HG03354 (cell line): Measurements from ENCODE around the gene PPARGC1A.

Experiments used
- ATAC-seq: cut with Tn5 transposase; IDR thresholded peaks from one replicate; pipeline ENCODE4 v1.9.1; 2021; ENCODE audit warnings: mild to moderate bottlenecking; ENCODE audit not compliant: unreplicated experiment, poor library complexity, severe bottlenecking

PPARGC1A gene

DNA sequence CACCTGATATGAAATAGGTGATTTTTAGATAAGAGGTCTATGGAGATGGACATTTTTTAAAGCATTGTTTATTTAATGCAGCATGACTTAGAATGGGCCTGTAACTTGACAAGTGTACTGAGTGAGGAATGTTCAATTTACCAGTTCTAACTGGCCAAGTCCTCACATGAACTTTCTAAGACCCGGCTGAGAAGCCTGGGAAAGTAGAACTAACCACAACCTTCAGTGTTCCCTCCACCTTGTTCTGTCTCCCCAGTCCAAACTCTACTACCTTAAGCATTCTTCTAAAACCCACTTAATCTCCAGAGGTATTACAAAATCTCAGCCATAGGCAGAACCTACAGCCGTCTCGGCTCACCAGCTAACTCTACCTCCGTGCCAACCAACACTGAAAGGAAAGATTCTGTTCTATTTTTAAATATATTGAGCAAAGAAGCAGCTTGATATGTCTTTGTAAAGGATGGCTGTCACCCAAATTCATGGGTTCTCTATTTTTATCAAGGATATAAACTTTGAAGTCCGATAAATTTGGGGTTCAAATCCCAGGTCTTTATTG, 6.8 kb downstream of the PPARGC1A start:
- ATAC-seq = no peak

DNA sequence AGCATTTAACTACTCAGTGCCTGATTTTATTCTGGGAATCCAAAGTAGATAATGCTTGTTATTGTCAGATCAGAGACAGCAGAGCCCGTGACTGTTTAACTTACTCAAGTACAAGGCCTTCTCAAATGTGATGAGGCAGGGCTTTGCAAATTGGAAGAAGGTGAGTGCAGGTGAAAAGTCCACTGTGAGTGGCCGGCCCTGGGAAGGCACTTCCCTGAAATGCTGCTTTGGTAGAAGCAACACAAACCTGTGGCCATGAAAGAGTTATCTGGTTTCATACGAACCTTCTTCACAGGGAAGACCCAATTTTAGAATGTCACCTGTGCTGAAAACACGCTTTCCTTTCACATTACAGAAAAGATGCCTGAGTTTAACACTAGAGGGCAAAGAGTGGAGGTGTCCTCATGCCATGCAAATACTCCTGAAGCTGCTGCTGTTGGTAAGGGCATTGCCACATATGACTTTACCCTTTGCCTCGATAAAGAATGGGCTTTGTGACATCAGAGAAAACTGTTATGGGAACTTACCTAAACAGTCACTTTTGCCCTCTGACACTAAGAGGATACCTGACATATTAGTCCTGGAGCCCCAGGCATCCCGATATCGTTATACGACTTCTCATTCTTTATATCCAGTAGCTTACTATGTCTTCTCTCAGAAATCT, 8.0 kb downstream of the PPARGC1A start:
- no peak for ATAC-seq

DNA sequence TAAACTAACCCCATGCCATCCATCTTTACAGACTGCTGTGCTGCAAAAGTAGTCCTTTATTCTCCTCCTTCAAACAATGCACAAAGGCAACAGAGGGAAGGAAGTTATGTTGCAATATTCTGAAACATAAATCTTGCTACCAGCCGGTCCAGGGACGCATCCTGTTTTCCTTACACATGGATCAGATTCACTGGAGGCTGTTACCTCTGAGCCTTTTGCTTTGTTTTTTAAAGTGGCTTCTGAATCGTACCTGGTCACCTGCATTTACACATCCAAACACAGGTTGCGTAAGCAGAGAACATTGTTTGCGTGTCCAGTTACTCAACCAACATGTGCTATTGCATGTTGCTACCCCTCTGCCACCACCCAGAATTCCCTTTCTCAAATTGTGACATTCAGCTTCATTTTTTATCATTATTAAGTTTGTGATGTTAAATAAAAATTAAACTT, 8.8 kb downstream of the PPARGC1A start:
- ATAC-seq = no peak

DNA sequence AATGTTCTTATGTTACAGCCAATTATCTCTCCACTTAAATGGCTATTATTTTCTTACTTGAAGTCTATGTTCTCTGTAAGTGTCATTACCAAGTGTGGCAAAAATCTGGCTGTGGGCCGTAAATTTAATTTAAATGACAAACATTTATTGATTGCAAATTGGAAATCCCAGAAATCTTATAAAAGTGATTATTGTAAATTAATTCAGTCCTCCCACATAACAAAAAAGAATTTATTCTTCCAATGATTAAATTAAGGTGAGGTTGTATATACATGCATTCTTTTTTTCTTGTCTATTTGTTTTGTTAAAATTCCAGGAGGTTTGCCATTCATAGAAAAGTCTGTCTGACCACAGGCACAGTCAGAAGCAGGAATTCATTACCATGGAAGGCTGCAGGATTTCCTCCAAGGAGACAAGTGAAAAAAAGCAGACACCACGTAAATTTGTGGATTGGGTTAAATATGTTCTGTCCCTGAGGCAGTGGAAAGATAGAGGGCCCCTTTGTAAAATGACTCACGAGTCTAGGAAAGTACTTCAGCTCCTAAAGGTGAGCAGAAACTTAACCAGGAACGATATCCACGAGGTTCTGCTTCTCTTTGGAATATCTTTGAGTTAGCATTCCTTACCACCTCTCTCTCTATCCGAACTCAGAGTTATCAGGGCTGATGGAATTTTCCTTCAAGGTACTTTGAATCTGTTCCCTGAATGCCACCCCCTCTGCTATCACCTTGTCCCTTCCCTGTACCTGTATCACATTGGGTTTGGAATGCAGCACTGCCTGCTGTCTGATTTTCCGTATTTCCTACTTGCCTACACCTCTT, 10.7 kb downstream of the PPARGC1A start:
- no peak for ATAC-seq

DNA sequence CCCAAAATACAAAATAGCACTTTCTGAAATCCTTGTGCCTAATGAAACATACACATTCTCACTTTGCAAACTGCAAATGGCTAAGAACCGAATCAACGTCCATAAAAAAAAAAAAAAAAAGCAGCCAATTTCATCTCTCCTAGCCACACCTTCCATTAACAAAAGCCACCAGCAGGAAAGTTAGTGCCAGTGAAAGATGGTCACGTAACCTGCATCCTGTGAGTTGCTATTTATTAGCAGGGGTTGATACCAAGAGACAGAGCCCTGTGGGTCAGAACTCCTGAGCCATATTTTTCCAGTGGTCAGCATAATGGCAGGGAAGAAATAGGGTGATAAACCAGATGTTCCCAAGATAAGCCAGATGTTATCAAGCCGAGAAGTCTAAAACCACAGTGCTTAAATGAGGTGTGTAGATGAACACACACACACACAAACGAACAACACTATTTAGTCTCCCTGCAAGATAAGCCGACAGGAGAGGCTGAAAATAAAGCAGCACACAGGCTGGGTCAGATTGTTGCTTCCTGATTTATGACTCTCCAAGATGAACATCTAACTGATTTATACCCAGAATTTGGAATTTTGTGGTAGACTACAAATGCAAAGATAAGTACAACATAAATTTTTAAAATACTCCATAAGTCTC, 11.5 kb downstream of the PPARGC1A start:
- no peak for ATAC-seq

DNA sequence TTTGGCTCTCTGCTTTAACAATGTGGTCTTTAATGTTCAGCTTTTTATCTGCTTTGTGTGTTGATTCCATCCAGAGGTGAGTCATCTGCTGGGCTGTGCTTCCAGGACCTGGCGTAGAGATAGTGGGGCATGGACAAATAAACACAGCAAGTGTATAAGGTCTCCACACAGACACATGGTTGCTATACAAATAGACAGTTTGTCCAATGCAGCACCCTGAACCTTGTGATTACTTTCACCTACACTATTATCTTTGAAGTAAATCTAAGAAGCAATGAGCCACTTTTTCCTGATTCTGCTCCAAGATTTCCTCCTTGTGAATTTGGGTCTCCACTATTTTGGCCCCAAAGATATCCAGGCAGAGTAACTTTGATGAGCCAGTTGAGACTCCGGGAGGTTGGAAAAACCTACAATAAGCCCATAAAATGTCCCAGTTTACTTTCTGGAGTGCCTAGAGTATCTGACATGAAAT, 12.1 kb downstream of the PPARGC1A start:
- ATAC-seq = no peak

DNA sequence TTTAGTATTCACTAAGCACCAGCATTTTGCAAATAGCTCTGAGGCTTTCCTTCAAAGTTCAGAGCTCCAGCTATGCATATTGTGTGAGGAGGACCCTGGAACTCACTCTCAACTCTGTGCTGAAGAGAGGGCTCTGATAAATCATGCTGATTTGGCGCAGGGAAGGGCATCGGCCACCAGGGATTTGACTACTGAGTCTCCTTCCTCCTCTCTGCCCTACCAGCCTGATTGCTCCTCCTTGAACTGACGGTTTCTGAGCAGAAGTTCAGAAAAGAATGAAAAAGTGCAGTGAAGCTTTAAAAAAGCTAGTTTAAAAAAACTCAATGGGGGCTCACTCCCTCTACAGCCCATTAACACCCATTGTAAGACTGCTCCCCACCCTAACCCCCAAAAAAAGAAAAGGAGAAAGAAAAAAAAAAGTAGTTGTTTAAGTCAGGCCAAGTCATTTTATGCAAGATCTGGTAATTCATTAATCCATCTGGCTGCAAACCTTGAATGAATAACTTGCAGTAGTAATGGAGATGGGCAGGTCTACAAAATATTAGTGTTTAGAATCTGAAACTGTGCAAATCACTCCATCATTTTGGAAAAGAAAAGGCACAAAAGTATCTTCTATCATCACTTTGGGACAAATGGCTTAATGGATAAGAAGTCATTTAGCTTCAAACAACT, 13.3 kb downstream of the PPARGC1A start:
- no peak for ATAC-seq

DNA sequence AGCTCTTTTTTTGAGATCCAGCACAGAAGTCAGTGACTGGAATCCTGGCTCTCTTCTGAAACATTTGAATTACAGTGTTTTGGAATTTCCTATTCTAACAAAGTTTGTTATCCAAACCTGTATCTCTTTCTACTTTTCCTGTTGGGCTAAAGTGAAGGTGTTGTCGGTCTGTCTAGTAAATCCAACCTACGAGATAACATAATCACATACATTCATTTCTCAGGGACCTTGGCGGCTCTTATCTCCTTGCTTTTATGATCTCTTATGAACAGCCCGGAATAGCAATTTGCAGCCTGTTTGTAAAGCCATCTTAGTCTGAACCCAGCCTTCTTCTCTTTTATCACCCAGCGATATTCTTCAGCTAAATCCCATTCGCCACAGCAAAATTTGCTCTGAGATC, 14.5 kb downstream of the PPARGC1A start:
- no peak for ATAC-seq

DNA sequence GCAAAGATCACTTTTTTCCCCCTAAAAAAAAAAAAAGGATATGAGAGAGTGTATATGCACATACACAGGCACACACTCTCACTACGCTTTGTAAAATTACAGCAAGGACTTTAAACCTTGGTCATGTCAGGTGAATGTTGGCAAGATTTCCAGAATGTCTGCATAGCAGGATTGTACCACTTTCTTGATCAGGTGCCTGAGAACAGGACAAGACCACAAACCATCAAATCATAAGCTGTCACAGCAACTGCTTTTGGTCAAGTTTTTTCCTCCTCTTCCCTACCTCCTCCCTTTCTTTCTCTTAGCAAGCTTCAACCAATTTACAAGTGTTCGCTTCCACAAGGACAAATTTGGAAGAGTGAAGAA, 15.3 kb downstream of the PPARGC1A start:
- no peak for ATAC-seq

DNA sequence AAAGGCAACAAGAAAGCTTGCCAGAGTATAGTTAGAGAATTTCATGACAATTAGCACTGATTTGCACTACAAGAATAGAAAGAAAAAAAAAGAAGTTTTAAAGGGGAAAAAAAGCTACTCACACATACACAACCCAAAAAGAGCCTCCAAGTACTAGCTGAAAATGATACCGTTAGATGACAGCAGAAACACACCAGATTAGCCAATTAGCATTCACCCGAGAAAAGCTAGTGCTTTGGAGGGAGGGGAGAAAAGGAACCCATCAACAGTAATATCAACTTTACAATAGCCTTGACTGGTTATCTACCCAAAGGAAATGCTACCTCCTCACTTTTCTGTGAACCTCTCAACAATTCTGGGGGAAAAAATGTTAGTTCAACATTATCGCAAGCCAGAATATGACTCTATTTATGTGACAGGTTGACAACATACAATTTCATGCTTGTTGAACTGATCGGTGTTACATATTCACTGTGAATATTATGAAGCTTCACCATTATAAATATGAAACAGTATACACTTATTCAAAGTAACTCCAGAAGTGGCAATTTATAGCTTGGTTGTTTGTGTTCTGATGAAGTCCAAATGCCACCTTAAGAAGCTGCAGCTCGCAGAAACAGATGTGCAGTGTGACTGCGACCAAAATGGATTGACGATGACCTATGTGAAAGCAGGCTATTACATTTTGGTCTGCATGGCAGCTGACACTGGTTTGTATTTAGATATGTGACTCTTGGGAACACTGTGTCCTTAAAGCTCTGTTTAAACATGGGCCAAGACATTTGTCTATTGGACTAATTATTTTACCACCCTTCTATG, 15.9 kb downstream of the PPARGC1A start:
- ATAC-seq = no peak

DNA sequence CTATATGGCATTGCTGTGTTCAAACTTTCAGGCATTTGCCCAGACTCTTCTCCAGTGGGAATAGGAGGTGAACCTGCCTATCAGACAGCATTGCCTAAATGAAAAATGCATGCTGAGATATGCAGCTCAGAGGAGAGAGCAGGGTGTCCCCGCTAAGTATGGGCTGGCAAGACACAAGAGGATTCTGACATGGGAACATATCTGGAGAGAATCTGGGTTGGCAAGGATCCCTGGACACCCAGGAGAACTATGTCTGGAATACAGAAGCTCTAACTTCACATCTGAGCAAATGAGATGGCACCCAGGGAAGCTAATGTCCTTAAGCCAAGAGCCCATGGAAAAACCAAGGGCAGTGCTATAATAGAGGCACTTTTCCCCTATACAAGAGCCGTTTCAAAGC, 18.4 kb downstream of the PPARGC1A start:
- no peak for ATAC-seq

DNA sequence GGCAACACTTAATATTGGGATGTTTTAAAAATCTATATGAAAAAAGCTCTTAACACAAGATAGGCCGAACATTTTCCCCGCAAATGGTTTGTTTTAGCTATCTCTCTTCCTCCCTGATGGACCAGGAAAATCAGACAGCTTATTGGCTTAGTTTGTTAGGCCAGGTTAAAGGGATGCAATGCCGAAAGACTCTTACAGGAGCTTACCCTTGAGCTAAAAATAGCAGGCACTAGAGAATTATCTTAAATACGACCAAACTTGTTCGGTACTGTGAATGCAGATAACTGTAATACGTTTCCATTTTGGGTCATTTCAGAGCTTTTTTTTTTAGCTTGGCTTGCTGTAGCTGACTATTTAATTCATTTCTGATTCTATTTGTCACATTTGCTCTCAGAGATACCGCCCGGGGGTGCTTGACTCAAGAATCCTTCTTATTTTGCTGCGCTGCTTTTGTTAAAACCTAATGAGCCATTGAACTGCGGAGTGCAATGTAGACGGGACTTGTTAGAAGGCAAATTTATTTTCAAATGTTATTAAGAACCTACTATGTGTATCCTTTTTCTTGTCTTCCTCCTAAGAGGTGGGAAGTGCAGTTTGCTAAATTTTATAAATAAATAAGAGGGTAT, 23.3 kb downstream of the PPARGC1A start:
- no peak for ATAC-seq

DNA sequence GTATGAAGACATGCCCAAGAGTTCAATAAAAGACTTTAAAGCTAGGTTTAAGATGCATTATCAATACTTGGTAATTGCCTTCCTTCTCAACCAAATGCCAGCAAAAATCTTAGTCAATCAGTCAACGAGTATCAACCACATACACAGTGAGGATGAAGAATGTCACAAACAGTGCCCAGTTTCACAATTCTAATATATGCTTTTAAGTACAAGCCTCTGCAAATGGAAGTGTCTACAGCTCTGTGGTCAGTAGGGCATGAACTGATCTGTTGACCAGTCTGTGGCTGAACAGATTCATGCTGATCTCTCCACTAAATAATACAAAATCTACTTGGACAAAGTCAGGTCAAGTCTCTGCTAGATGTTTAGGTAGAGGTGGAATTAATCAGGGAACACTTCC, 27.9 kb downstream of the PPARGC1A start:
- ATAC-seq = no peak

DNA sequence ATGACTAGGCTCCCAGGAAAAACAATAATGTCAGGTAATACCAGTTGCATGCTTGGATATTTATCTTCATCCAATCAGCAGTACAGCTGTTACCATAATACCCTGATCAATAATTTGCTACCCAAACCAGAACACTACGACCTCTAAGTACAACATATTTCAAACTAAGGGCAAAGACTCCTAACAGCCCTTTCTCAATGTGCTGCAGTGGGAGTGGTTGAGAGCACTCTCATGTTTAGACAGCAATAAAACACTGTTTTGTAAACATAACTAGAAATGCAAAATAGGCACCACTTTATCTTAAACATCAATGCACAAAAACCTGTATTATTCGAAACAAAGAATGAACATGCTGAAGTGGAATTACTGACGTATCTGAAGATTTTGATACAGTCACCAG, 28.9 kb downstream of the PPARGC1A start:
- no peak for ATAC-seq

DNA sequence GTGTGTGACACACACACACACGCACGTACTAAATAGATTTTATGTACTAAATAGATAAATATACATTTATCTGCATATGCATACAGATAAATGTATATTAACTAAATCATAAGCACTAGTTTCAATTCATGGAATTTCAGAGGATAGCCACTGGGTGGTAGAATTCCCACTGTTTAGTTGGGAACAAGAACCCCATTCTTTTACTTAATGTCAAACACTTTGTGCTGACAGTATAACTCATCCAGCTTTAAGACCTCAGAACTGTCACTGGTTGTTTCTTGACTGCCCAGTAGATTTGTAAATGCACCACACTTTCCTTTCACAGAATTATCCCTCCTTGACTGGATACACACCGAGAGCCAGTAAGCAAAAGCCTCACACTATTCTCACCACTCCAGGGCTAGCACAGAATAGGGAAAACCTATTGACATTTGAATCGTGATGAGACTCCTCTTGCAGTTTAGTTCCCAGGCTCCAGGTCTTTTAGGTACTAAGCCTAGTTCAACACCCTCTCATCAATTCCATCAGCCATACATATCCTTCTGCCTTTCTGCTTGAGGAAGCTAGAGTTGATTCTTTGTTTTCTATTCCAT, 32.4 kb downstream of the PPARGC1A start:
- no peak for ATAC-seq

DNA sequence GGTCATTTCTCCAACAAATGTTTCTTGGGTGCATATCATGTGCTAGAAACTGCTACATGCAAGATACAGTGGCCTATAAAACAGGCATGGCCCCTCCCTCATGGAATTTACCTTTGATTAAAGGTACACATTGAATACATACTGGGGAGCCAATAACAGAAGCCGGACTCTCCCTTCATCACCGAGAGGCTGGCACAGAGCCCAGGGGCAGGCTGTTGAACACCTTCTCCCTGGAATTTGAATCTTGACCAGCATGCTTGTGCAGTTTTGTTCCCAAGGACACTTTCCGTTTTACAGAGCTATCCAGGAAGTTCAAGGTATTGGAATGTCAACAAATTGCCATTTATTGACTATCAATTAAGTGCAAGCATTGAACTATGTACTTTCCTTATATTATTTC, 33.2 kb downstream of the PPARGC1A start:
- no peak for ATAC-seq

DNA sequence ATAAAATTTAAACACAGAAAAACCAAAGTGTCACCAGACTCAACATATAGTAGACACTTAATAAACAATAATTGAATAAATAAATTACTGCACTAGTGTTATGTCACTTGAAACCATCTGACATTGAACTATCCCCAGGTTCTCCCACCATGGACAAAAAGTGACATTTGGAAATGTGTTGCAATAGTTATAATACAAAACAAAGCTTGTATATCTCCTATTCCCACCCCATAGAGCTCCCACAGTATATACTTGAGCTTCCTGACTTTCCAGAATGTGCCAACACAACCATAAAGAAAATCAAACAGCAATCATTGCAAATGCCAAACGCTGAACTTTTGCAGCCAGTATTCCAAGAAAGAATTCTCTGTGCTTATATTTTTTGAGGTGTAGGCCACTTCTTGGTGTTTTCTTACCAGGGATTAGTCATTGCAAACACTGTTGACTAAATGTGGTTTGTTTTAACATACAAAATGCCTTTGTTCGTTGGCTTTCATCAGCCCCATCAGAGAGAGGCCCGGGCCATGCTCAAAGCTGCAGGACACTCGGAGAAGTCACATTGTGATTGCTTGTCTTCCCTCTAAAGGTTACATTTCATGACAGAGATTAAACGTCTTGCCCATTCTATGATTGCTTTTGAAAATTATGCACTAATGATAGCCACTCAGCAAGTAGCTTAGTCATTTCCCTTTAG, 33.8 kb downstream of the PPARGC1A start:
- no peak for ATAC-seq
